Duodenal mucosa (tissue), 2 donors: ENCODE data around the gene SCARB1.

Experiments
- H3K27ac ChIP-seq: one replicate; pipeline ENCODE4 v1.7.0; 2013; ENCODE audit warnings: low read depth, low read length
- H3K27me3 ChIP-seq, 2 donors: one replicate each; pipeline ENCODE4 v1.7.0; 2013; ENCODE audit warnings: low read length in 2 of 2, control low read depth in 1 of 2; ENCODE audit not compliant: insufficient read depth in 2 of 2, control insufficient read depth in 1 of 2
- H3K36me3 ChIP-seq, 2 donors: one replicate each; pipeline ENCODE4 v1.7.0; 2013; ENCODE audit warnings: low read length in 2 of 2, control low read depth in 1 of 2; ENCODE audit not compliant: insufficient read depth in 2 of 2, control insufficient read depth in 1 of 2
- H3K4me1 ChIP-seq, 2 donors: one replicate each; pipeline ENCODE4 v1.7.0; 2013; ENCODE audit warnings: low read length in 2 of 2, control low read depth in 1 of 2; ENCODE audit not compliant: insufficient read depth in 2 of 2, control insufficient read depth in 1 of 2
- H3K4me3 ChIP-seq, 2 donors: one replicate each; pipeline ENCODE4 v1.7.0; 2013; ENCODE audit warnings: low read length in 2 of 2, low read depth in 1 of 2
- H3K9ac ChIP-seq, 2 donors: one replicate each; pipeline ENCODE4 v1.7.0; 2013; ENCODE audit warnings: low read length in 2 of 2, low read depth in 1 of 2
- H3K9me3 ChIP-seq, 2 donors: one replicate each; pipeline ENCODE4 v1.7.0; 2013; ENCODE audit warnings: low read length in 2 of 2, control low read depth in 1 of 2; ENCODE audit not compliant: control insufficient read depth in 1 of 2

SCARB1 gene

DNA sequence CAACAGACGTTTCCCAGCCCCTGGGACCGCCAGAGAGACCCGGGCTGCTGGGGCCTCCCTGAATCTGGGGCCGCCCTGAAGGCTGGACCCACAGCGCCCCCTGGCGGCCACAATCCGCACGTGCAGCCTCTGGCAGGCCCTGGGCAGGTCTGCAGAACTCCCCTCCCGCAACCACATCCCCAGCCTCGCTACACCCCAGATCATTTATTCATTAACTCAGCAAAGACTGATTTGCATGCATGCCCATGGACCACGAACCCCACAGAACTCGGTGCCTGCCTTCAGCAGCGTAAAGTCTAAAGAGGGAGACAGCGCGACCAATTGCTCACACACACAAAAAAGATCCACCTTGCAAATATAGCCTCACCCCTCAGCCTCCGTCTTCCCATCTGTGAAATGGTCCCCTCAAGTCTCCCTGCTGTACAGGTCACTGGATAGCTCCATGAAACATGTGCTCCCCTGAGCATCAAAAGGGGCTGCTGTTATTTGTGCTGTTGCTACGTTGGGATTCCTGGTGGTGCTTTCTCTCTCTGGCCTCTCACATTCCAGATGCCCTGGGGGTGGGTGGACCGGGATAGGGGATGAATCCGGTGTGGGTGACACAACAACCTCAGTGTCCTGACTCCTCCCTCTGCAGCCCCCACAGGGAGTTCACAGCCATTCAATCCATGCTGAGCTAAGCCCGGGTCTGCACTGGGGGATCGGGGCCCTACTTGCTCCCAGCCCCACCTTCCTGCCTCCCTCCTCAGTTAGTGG, 96.4 kb downstream of the SCARB1 start:
- H3K27me3 ChIP-seq = no peaks in the 10 kb centered on the region
- H3K4me1 ChIP-seq = peaks cover 11% of the 10 kb centered on the region in 2 donors
- no peak overlapping the region for H3K27ac ChIP-seq
- peaks cover 5 to 11% of the 10 kb centered on the region in 2 donors for H3K9me3 ChIP-seq
- H3K4me3 ChIP-seq = no peak overlapping the region
- no peak overlapping the region for H3K9ac ChIP-seq
- H3K36me3 ChIP-seq = no peaks in the 10 kb centered on the region

GRCh38 chr12:124766727-124767065, 97.0 kb downstream of the SCARB1 start:
- Histone ChIP-seq H3K4me1 (peaks cover 8 to 10% of the 10 kb centered on the region in 2 donors), H3K27ac (no peak overlapping the region), H3K27me3 (no peaks in the 10 kb centered on the region), H3K9ac (no peak overlapping the region), H3K36me3 (no peaks in the 10 kb centered on the region), H3K4me3 (no peak overlapping the region), H3K9me3 (peaks cover 5 to 11% of the 10 kb centered on the region in 2 donors)

DNA sequence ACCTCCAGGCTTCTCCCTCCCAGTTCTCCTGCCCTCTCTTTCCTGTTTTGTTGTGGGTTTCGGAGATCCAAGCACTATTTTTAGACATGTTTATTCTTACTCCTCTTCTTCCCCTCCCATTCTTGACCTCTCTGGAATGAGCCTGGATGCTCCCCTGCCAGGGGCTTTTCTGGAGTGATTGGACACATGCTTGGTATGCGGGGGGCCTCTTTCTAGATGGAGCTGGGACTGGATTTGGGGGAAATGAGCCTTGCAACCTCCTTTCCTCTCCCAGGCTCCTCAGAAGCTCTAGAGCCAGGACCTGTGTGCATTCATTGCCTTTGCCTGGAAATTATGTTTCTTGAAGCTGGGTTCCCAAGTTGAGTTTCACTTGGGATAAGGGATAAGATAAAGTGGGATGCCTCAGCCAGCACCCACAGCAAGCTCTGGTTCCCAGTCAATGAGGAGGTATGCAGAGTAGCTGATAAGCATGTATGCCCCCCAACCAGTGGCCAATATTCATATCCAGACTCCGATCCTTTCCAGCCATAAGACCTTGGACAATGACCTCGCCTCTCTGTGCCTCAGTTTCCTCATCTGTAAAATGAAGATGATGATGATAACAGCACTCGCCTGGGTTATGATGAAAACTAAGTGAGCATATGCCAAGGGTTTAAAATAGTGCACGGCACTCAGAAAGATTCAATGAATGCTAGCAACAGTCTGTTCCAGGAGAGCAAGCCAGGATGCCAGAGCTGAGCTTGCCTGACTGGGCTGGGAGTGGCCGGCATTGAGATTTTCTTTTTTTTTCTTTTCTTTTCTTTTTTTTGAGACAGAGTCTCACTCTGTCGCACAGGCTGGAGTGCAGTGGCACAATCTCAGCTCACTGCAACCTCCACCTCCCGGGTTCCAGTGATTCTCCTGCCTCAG, 97.8 kb downstream of the SCARB1 start:
- Histone ChIP-seq H3K36me3 (no peaks in the 10 kb centered on the region), H3K4me3 (no peak overlapping the region), H3K4me1 (peaks cover 4 to 7% of the 10 kb centered on the region in 2 donors), H3K9ac (no peak overlapping the region), H3K27me3 (no peaks in the 10 kb centered on the region), H3K27ac (no peak overlapping the region), H3K9me3 (peaks cover 5 to 11% of the 10 kb centered on the region in 2 donors)

- Histone ChIP-seq H3K9ac (no peak overlapping the region), H3K4me3 (no peak overlapping the region), H3K4me1 (peaks cover 4 to 7% of the 10 kb centered on the region in 2 donors), H3K27ac (peak overlapping the region; percentile 48), H3K36me3 (no peaks in the 10 kb centered on the region), H3K27me3 (no peaks in the 10 kb centered on the region), H3K9me3 (peaks cover 5 to 11% of the 10 kb centered on the region in 2 donors)
These were observed 98.6 kb downstream of the SCARB1 start for GRCh38 chr12:124764870-124765580.

DNA sequence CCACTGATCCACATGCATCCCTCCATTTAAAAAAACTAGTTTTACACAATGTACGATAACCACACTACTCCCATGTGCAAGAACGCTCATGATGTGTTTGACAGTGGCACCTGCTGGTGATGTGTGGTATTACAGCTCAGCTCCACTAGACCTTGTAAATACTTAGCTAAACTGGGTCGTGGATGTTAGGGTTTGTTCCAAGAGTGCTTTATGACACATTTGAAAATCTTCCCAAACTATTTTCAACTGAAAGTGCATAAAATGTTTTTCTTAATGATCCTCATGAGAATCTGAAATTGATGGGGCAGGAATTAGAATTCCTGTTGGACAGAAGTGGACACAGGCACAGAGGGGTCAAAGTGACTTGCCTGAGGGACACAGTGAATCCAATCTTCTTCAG, 99.2 kb downstream of the SCARB1 start:
- H3K36me3 ChIP-seq = no peaks in the 10 kb centered on the region
- H3K9ac ChIP-seq = no peak overlapping the region
- H3K27me3 ChIP-seq = no peaks in the 10 kb centered on the region
- no peak overlapping the region for H3K4me3 ChIP-seq
- H3K27ac ChIP-seq = peak overlapping the region; percentile 48
- peaks cover 5 to 11% of the 10 kb centered on the region in 2 donors for H3K9me3 ChIP-seq
- peaks cover 4 to 7% of the 10 kb centered on the region in 2 donors for H3K4me1 ChIP-seq

GRCh38 chr12:124763594-124763979, 100.1 kb downstream of the SCARB1 start:
- no peak overlapping the region for H3K27ac ChIP-seq
- H3K36me3 ChIP-seq = no peaks in the 10 kb centered on the region
- H3K27me3 ChIP-seq = no peaks in the 10 kb centered on the region
- no peak overlapping the region for H3K4me3 ChIP-seq
- H3K9ac ChIP-seq = no peak overlapping the region
- peaks cover 5 to 11% of the 10 kb centered on the region in 2 donors for H3K9me3 ChIP-seq
- H3K4me1 ChIP-seq = peaks cover 4 to 7% of the 10 kb centered on the region in 2 donors

- peaks cover 4 to 7% of the 10 kb centered on the region in 2 donors for H3K4me1 ChIP-seq
- no peaks in the 10 kb centered on the region for H3K36me3 ChIP-seq
- no peak overlapping the region for H3K27ac ChIP-seq
- no peak overlapping the region for H3K9ac ChIP-seq
- H3K4me3 ChIP-seq = no peak overlapping the region
- H3K27me3 ChIP-seq = no peaks in the 10 kb centered on the region
- H3K9me3 ChIP-seq = peaks cover 5 to 11% of the 10 kb centered on the region in 2 donors
These were observed 100.7 kb downstream of the SCARB1 start for GRCh38 chr12:124762791-124763593.

DNA sequence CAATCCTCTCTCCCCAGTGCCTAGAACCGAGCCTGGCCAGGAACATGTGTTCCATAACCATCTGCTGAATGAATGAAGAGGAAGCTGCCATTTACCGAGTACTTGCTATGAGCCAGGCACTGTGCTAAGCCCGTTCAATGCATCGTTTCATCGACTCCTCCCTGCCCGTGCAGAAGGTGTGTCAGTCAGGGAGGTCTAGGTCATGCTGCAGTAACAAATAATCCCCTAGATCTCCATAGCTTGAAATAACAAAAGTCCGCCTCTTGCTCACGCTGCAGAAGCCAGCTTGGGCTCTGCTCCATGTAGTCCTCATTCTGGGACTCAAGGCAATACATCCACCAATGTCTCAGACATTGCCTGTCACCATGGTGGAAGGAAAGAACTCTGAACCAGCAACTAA, 101.3 kb downstream of the SCARB1 start:
- H3K4me1 ChIP-seq = peaks cover 4 to 7% of the 10 kb centered on the region in 2 donors
- H3K9ac ChIP-seq = no peak overlapping the region
- H3K9me3 ChIP-seq = peaks cover 5 to 11% of the 10 kb centered on the region in 2 donors
- H3K27me3 ChIP-seq = no peaks in the 10 kb centered on the region
- H3K27ac ChIP-seq = no peak overlapping the region
- no peaks in the 10 kb centered on the region for H3K36me3 ChIP-seq
- H3K4me3 ChIP-seq = no peak overlapping the region

DNA sequence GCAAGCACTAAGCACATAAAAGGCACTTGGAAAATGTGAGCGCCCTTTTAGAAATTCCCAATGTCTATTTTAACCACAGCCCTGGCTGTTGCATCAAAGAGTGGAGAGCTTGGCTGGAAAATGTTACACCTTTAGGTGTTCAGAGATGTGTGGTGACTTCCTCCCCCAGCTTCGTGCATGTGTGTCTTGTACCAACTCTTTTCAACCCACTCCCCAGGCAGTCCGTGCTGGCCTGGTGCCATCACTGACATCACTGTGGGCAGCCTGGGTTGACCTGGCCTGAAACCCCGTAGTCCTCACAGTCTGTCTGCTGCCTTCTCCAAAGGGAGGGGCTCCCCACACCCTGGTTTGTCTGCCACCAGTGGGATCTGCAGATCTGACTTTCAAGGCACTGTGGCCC, 101.8 kb downstream of the SCARB1 start:
- Histone ChIP-seq H3K27me3 (no peaks in the 10 kb centered on the region), H3K27ac (no peak overlapping the region), H3K4me1 (peaks cover 0 to 2% of the 10 kb centered on the region in 2 donors)

More for the DNA sequence above, 101.8 kb downstream of the SCARB1 start:
- Histone ChIP-seq H3K4me3 (no peak overlapping the region), H3K9me3 (peaks cover 5 to 14% of the 10 kb centered on the region in 2 donors), H3K9ac (no peak overlapping the region), H3K36me3 (no peaks in the 10 kb centered on the region)
